Measurements from ENCODE around the gene SMIM22. TPM values are rescaled to one million over a fixed set of nuclear protein-coding genes. Genes with fewer than 3 reads are reported as not detected.

Gene SMIM22
- total RNA-seq: not detected in 2 replicates
- not detected in 2 replicates for polyA plus RNA-seq
- polyA plus RNA-seq (2012): not detected in 2 replicates
- not detected in 2 replicates for polyA minus RNA-seq (ENCODE audit: low replicate concordance)

- TF ChIP-seq EZH2 (IDR thresholded peaks at IDR 0.05; ENCODE audit: low read length, missing control alignments) (no peak), CTCF (conservative IDR thresholded peaks at IDR 0.05 in 1 of 2, IDR thresholded peaks at IDR 0.05 in 1 of 2; ENCODE audit: low read depth in 1 of 2, low read length in 2 of 2) (no peak)
- Histone ChIP-seq H3K9me3 (ENCODE audit: control insufficient read depth, insufficient read depth, low read depth, low read length) (no peaks in the 10 kb centered on the region), H2AFZ (ENCODE audit: low read length) (no peak within 1 kb of the TSS), H4K20me1 (ENCODE audit: control insufficient read depth, extremely low read depth, insufficient read depth, low read length) (no peaks in the 10 kb centered on the region), H3K27ac (ENCODE audit: insufficient read depth, low read length) (no peak within 1 kb of the TSS), H3K27me3 (ENCODE audit: control insufficient read depth, insufficient read depth, low read length) (no peaks in the 10 kb centered on the region), H3K9ac (ENCODE audit: insufficient read depth, low read length) (no peak within 1 kb of the TSS), H3K4me3 (replicated peaks in 1 of 4; ENCODE audit: control extremely low read depth in 1 of 4, insufficient read depth in 1 of 4, low read depth in 3 of 4, low read length in 4 of 4) (no peak within 1 kb of the TSS), H3K36me3 (ENCODE audit: control insufficient read depth, insufficient read depth, low read length) (no peaks in the 10 kb centered on the region), H3K4me2 (ENCODE audit: extremely low read depth, insufficient read depth, low read length) (no peak within 1 kb of the TSS), H3K79me2 (ENCODE audit: control insufficient read depth, insufficient read depth, low read length) (no peaks in the 10 kb centered on the region), H3K4me1 (ENCODE audit: control insufficient read depth, extremely low read depth, insufficient read depth, low read length) (no peaks in the 10 kb centered on the region)
- DNase-seq (ENCODE audit: low read depth in 2 of 2): no peak
These were observed at the start of gene SMIM22 for GRCh38 chr16:4795181-4795827. TSS of gene SMIM22 (plus strand) at chr16:4795369. CDS start at chr16:4795735, 366 bp downstream.

- Histone ChIP-seq H4K20me1 (ENCODE audit: control insufficient read depth, extremely low read depth, insufficient read depth, low read length) (no peaks in the 10 kb centered on the region), H3K4me2 (ENCODE audit: extremely low read depth, insufficient read depth, low read length) (no peak overlapping the region), H3K9me3 (ENCODE audit: control insufficient read depth, insufficient read depth, low read depth, low read length) (no peaks in the 10 kb centered on the region), H3K79me2 (ENCODE audit: control insufficient read depth, insufficient read depth, low read length) (no peaks in the 10 kb centered on the region), H3K27me3 (ENCODE audit: control insufficient read depth, insufficient read depth, low read length) (no peaks in the 10 kb centered on the region), H3K4me3 (replicated peaks in 1 of 4; ENCODE audit: control extremely low read depth in 1 of 4, insufficient read depth in 1 of 4, low read depth in 3 of 4, low read length in 4 of 4) (no peak overlapping the region), H3K36me3 (ENCODE audit: control insufficient read depth, insufficient read depth, low read length) (peaks cover under 1% of the 10 kb centered on the region), H2AFZ (ENCODE audit: low read length) (no peak overlapping the region), H3K27ac (ENCODE audit: insufficient read depth, low read length) (no peak overlapping the region), H3K9ac (ENCODE audit: insufficient read depth, low read length) (no peak overlapping the region), H3K4me1 (ENCODE audit: control insufficient read depth, extremely low read depth, insufficient read depth, low read length) (no peaks in the 10 kb centered on the region)
- no peak for DNase-seq (ENCODE audit: low read depth in 2 of 2)
- TF ChIP-seq CTCF (conservative IDR thresholded peaks at IDR 0.05 in 1 of 2, IDR thresholded peaks at IDR 0.05 in 1 of 2; ENCODE audit: low read depth in 1 of 2, low read length in 2 of 2) (no peak), EZH2 (IDR thresholded peaks at IDR 0.05; ENCODE audit: low read length, missing control alignments) (no peak)
These were observed 49.0 kb upstream of the SMIM22 start for GRCh38 chr16:4746215-4746614.

GRCh38 chr16:4746991-4747574, 48.1 kb upstream of the SMIM22 start:
- no peak for TF ChIP-seq CTCF (conservative IDR thresholded peaks at IDR 0.05 in 1 of 2, IDR thresholded peaks at IDR 0.05 in 1 of 2; ENCODE audit: low read depth in 1 of 2, low read length in 2 of 2)
- no peak for TF ChIP-seq EZH2 (IDR thresholded peaks at IDR 0.05; ENCODE audit: low read length, missing control alignments)
- Histone ChIP-seq H3K4me1 (ENCODE audit: control insufficient read depth, extremely low read depth, insufficient read depth, low read length) (no peaks in the 10 kb centered on the region), H2AFZ (ENCODE audit: low read length) (no peak overlapping the region), H3K4me2 (ENCODE audit: extremely low read depth, insufficient read depth, low read length) (no peak overlapping the region), H3K9ac (ENCODE audit: insufficient read depth, low read length) (no peak overlapping the region), H3K27ac (ENCODE audit: insufficient read depth, low read length) (no peak overlapping the region), H4K20me1 (ENCODE audit: control insufficient read depth, extremely low read depth, insufficient read depth, low read length) (no peaks in the 10 kb centered on the region), H3K79me2 (ENCODE audit: control insufficient read depth, insufficient read depth, low read length) (no peaks in the 10 kb centered on the region), H3K27me3 (ENCODE audit: control insufficient read depth, insufficient read depth, low read length) (no peaks in the 10 kb centered on the region), H3K9me3 (ENCODE audit: control insufficient read depth, insufficient read depth, low read depth, low read length) (no peaks in the 10 kb centered on the region), H3K4me3 (replicated peaks in 1 of 4; ENCODE audit: control extremely low read depth in 1 of 4, insufficient read depth in 1 of 4, low read depth in 3 of 4, low read length in 4 of 4) (no peak overlapping the region), H3K36me3 (ENCODE audit: control insufficient read depth, insufficient read depth, low read length) (peaks cover 5% of the 10 kb centered on the region)
- peak in 1 of 2 donors; percentile 38 for DNase-seq (ENCODE audit: low read depth in 2 of 2)
